DND-41 (cell line): ENCODE data around the gene HSD17B10.

Experiments
- ATAC-seq: fragments of 200-7000 bp; cut with Tn5 transposase; 3 replicates; pipeline ENCODE4 v1.9.1; 2021; ENCODE audit warnings: low read depth; ENCODE audit not compliant: insufficient read depth
- DNase-seq: peaks from one replicate; pipeline ENCODE4 v3.0.0-alpha.2; 2020
- H2AFZ ChIP-seq: 2 replicates; pipeline ENCODE4 v1.6.0; 2012; ENCODE audit warnings: low read depth, low read length
- H3K27ac ChIP-seq: 2 replicates; pipeline ENCODE4 v1.5.1; 2012; ENCODE audit warnings: low read length, inconsistent platforms
- H3K27me3 ChIP-seq: fragments of 200-600 bp; sonication (generic); 2 replicates; pipeline ENCODE4 v1.6.0; 2012; ENCODE audit warnings: low read length, mild to moderate bottlenecking, inconsistent platforms; ENCODE audit not compliant: insufficient read depth, poor library complexity
- H3K36me3 ChIP-seq: 2 replicates; pipeline ENCODE4 v1.5.1; 2012; ENCODE audit warnings: low read length, inconsistent platforms; ENCODE audit not compliant: insufficient read depth
- H3K4me1 ChIP-seq: 2 replicates; pipeline ENCODE4 v1.5.1; 2012; ENCODE audit warnings: mild to moderate bottlenecking, low read length; ENCODE audit not compliant: insufficient read depth
- H3K4me2 ChIP-seq: 2 replicates; pipeline ENCODE4 v1.6.0; 2012; ENCODE audit warnings: mild to moderate bottlenecking, moderate library complexity, low read length, inconsistent platforms; ENCODE audit not compliant: insufficient read depth
- H3K4me3 ChIP-seq, 2 experiments: fragments of 200-600 bp in 1 of 2; shearing (Covaris generic) in 1 of 2; 2 replicates each; pipeline ENCODE4 v1.5.1; 2012 to 2016; ENCODE audit warnings: inconsistent platforms in 2 of 2, low read length in 2 of 2, mild to moderate bottlenecking in 2 of 2, low read depth in 1 of 2, moderate library complexity in 1 of 2
- H3K79me2 ChIP-seq: 2 replicates; pipeline ENCODE4 v1.6.0; 2012; ENCODE audit warnings: low read length, inconsistent platforms; ENCODE audit not compliant: insufficient read depth
- H3K9ac ChIP-seq: 2 replicates; pipeline ENCODE4 v1.6.0; 2012; ENCODE audit warnings: low read depth, mild to moderate bottlenecking, inconsistent platforms, low read length, moderate library complexity
- H3K9me3 ChIP-seq: 2 replicates; pipeline ENCODE4 v1.5.1; 2012; ENCODE audit warnings: low read length, moderate library complexity, mild to moderate bottlenecking, inconsistent platforms; ENCODE audit not compliant: insufficient read depth, severe bottlenecking
- H4K20me1 ChIP-seq: 2 replicates; pipeline ENCODE4 v1.6.0; 2012; ENCODE audit warnings: low read length; ENCODE audit not compliant: insufficient read depth
- CTCF ChIP-seq: IDR thresholded peaks from 2 replicates; pipeline ENCODE4 v1.5.1; 2012; ENCODE audit warnings: borderline replicate concordance, low read length, moderate library complexity, mild to moderate bottlenecking; ENCODE audit not compliant: poor library complexity, severe bottlenecking; ENCODE audit errors: extremely low read depth
- EZH2 ChIP-seq: IDR thresholded peaks from 3 replicates; pipeline ENCODE4 v1.6.1; 2012; ENCODE audit warnings: borderline replicate concordance, low read depth, mild to moderate bottlenecking, moderate library complexity, low read length, inconsistent platforms; ENCODE audit not compliant: severe bottlenecking

HSD17B10 gene

GRCh38 chrX:53442322-53442631 lies 8.1 kb upstream of the HSD17B10 start:
- Histone ChIP-seq H2AFZ (no peak overlapping the region), H3K27me3 (peaks cover 6% of the 10 kb centered on the region), H3K36me3 (no peaks in the 10 kb centered on the region), H3K27ac (no peak overlapping the region), H3K4me3 (no peak overlapping the region), H3K4me2 (no peak overlapping the region), H3K4me1 (no peaks in the 10 kb centered on the region), H4K20me1 (no peaks in the 10 kb centered on the region), H3K9ac (no peak overlapping the region), H3K9me3 (no peaks in the 10 kb centered on the region), H3K79me2 (no peaks in the 10 kb centered on the region)
- no peak for DNase-seq
- no peak for ATAC-seq
- TF ChIP-seq EZH2 (no peak), CTCF (no peak)

- peak; percentile 50 for ATAC-seq
- Histone ChIP-seq H3K4me2 (no peak overlapping the region), H3K9me3 (no peaks in the 10 kb centered on the region), H3K79me2 (no peaks in the 10 kb centered on the region), H3K27me3 (peaks cover 6% of the 10 kb centered on the region), H3K9ac (no peak overlapping the region), H3K27ac (no peak overlapping the region), H2AFZ (no peak overlapping the region), H3K4me1 (no peaks in the 10 kb centered on the region), H3K4me3 (no peak overlapping the region), H4K20me1 (no peaks in the 10 kb centered on the region), H3K36me3 (no peaks in the 10 kb centered on the region)
- peak; percentile 36 for DNase-seq
- TF ChIP-seq EZH2 (no peak), CTCF (no peak)
These were observed 7.6 kb upstream of the HSD17B10 start for GRCh38 chrX:53441531-53442321.

DNA sequence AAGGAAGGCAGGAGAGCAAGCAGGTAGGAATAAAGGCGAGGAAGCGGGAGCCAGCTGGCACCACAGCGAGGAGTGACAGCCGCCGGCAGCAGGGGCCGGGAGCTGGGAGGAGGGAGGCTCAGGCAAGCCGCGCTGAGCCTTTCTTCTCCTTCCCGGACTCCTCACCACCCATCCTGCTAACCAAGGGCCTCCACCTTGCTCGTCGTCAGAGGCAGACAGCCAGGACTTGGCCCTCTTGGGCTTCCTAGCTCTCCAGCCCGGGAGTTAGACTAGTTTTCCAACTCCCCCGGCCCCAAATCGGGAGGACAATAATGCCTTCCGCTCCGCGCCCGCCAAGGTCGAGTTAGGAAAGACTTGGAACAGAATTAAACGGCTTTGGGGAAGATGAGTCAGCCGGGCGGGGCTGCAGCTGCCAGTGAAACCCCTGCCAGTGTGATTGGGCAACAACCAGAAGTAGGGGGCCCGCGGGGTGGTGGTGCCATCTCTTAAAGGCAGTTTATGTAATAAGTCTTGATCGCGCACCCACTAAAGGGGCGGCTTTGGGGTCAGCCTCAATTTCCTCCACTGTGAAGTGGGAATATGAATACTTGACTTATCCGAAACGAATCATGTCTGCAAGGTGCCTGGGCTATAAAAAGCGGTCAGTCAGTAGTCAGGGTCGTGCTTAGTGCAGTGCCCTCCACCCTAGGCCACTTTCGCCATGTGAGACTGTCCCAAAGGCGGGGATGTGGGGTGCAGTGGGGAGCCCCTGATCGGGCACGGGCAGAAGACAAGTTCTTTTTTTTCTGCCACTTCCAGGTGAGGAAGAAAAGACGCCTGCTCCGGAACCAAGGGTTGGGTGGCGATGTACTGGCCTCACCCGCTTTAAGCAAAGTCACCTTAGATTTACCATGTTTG lies 6.7 kb upstream of the HSD17B10 start:
- H3K27ac ChIP-seq = no peak overlapping the region
- DNase-seq = no peak

More for the DNA sequence above, 6.7 kb upstream of the HSD17B10 start:
- Histone ChIP-seq H3K4me3 (no peak overlapping the region), H3K36me3 (no peaks in the 10 kb centered on the region), H3K79me2 (no peaks in the 10 kb centered on the region), H2AFZ (no peak overlapping the region), H4K20me1 (no peaks in the 10 kb centered on the region), H3K4me1 (no peaks in the 10 kb centered on the region), H3K9ac (no peak overlapping the region), H3K27me3 (peaks cover 6% of the 10 kb centered on the region), H3K4me2 (no peak overlapping the region), H3K9me3 (no peaks in the 10 kb centered on the region)
- TF ChIP-seq CTCF (no peak), EZH2 (no peak)
- ATAC-seq = no peak
